Activated CD8-positive, alpha-beta memory T cell treated with anti-CD3 and anti-CD28 coated beads, Interleukin-2, amount 50 U/mL, for 48 hours (primary cell): ENCODE data around the gene NTNG1.

ENCODE experiments used
- DNase-seq: peaks from one replicate; pipeline ENCODE4 v3.0.0-alpha.2; 2020

Gene NTNG1

GRCh38 chr1:107267489-107267888, 126.7 kb downstream of the NTNG1 start:
- DNase-seq = no peak

GRCh38 chr1:107272321-107272720, 131.5 kb downstream of the NTNG1 start:
- DNase-seq = no peak

GRCh38 chr1:107273515-107273914, 132.7 kb downstream of the NTNG1 start:
- no peak for DNase-seq

- DNase-seq = no peak
Measured at GRCh38 chr1:107274227-107274626, 133.4 kb downstream of the NTNG1 start.

- no peak for DNase-seq
Measured at GRCh38 chr1:107276247-107276646, 135.4 kb downstream of the NTNG1 start.

GRCh38 chr1:107277022-107277421, 136.2 kb downstream of the NTNG1 start:
- DNase-seq = no peak

GRCh38 chr1:107286125-107286524, 145.3 kb downstream of the NTNG1 start:
- DNase-seq = no peak

GRCh38 chr1:107291987-107292386, 151.1 kb downstream of the NTNG1 start:
- no peak for DNase-seq

- DNase-seq = no peak
Measured at GRCh38 chr1:107293901-107294613, 153.2 kb downstream of the NTNG1 start.

- DNase-seq = no peak
Measured at GRCh38 chr1:107294686-107295085, 153.8 kb downstream of the NTNG1 start.

- no peak for DNase-seq
Measured at GRCh38 chr1:107297681-107298080, 156.8 kb downstream of the NTNG1 start.

- no peak for DNase-seq
Measured at GRCh38 chr1:107298526-107298925, 157.7 kb downstream of the NTNG1 start.

- DNase-seq = no peak
Measured at GRCh38 chr1:107299521-107299920, 158.7 kb downstream of the NTNG1 start.

- no peak for DNase-seq
Measured at GRCh38 chr1:107309962-107310361, 169.1 kb downstream of the NTNG1 start.

- DNase-seq = no peak
Measured at GRCh38 chr1:107315652-107316051, 174.8 kb downstream of the NTNG1 start.

GRCh38 chr1:107318932-107319331, 178.1 kb downstream of the NTNG1 start:
- no peak for DNase-seq

- DNase-seq = no peak
Measured at GRCh38 chr1:107323784-107324183, 182.9 kb downstream of the NTNG1 start.

GRCh38 chr1:107326824-107327445, 186.1 kb downstream of the NTNG1 start:
- DNase-seq = no peak

GRCh38 chr1:107327446-107327845, 186.6 kb downstream of the NTNG1 start:
- no peak for DNase-seq

- no peak for DNase-seq
Measured at GRCh38 chr1:107328087-107328486, 187.2 kb downstream of the NTNG1 start.

GRCh38 chr1:107339775-107340174, 198.9 kb downstream of the NTNG1 start:
- no peak for DNase-seq

- DNase-seq = no peak
Measured at GRCh38 chr1:107342316-107342715, 201.5 kb downstream of the NTNG1 start.

- no peak for DNase-seq
Measured at GRCh38 chr1:107342768-107343167, 201.9 kb downstream of the NTNG1 start.

GRCh38 chr1:107343601-107344000, 202.8 kb downstream of the NTNG1 start:
- DNase-seq = no peak

GRCh38 chr1:107344268-107344760, 203.5 kb downstream of the NTNG1 start:
- no peak for DNase-seq
